H1 (cell line): Measurements from ENCODE around the gene ABHD8. TPM values are rescaled to one million over a fixed set of nuclear protein-coding genes. Genes with fewer than 3 reads are reported as not detected.
A peak's percentile ranks its signal among the peaks of the same experiment; 100 is the strongest.

Experiments
- CTCF ChIA-PET: fragments of 300-600 bp; sonication (Branson Sonifier 250); formaldehyde crosslinking; loops from one replicate; lab custom pipeline; 2021; ENCODE audit not compliant: partially characterized antibody; lab: Charles Lee
- POLR2A ChIA-PET: fragments of 300-600 bp; sonication (Branson Sonifier 250); formaldehyde crosslinking; loops from one replicate; lab custom pipeline; 2021; ENCODE audit warnings: inconsistent platforms; ENCODE audit not compliant: partially characterized antibody; lab: Charles Lee
- DNase-seq, 2 experiments: peaks; one replicate each; pipeline versions ENCODE4 v3.0.0 to v3.0.0-alpha.2; 2010 to 2022; ENCODE audit warnings: low spot score in 2 of 2, low read depth in 1 of 2, mixed read lengths in 1 of 2
- FAIRE-seq: peaks from 2 replicates; lab custom pipeline; 2011; peaks lifted over from hg19 to GRCh38; lab: Jason Lieb, UNC
- H2AFZ ChIP-seq: 2 replicates; pipeline ENCODE4 v1.8.1; 2012; ENCODE audit warnings: low read length, inconsistent platforms
- H2AK5ac ChIP-seq: 2 replicates; pipeline ENCODE4 v1.6.1; 2013; ENCODE audit warnings: low read depth, low read length
- H2BK120ac ChIP-seq: replicated peaks from 2 replicates; pipeline ENCODE3; 2013; ENCODE audit warnings: low read depth, low read length, inconsistent platforms
- H2BK12ac ChIP-seq: 2 replicates; pipeline ENCODE4 v1.6.1; 2013; ENCODE audit warnings: low read depth, low read length
- H2BK15ac ChIP-seq: 2 replicates; pipeline ENCODE4 v1.6.1; 2013; ENCODE audit warnings: low read length
- H2BK20ac ChIP-seq: 2 replicates; pipeline ENCODE4 v1.6.1; 2013; ENCODE audit warnings: low read length
- H2BK5ac ChIP-seq: 2 replicates; pipeline ENCODE4 v1.6.1; 2013; ENCODE audit warnings: low read depth, low read length
- H3K14ac ChIP-seq: 2 replicates; pipeline ENCODE4 v1.6.1; 2013; ENCODE audit warnings: inconsistent platforms; ENCODE audit not compliant: insufficient read length
- H3K18ac ChIP-seq: 2 replicates; pipeline ENCODE4 v1.6.1; 2013; ENCODE audit warnings: low read length; ENCODE audit errors: extremely low read depth
- H3K23ac ChIP-seq: 2 replicates; pipeline ENCODE4 v1.6.1; 2013; ENCODE audit warnings: inconsistent platforms; ENCODE audit not compliant: insufficient read length
- H3K23me2 ChIP-seq: 2 replicates; pipeline ENCODE4 v1.6.1; 2013; ENCODE audit warnings: low read depth, low read length
- H3K27ac ChIP-seq: 2 replicates; pipeline ENCODE4 v1.6.1; 2011; ENCODE audit warnings: low read depth, low read length, inconsistent platforms
- H3K27me3 ChIP-seq, 4 experiments: replicated peaks in 1 of 4; 1 replicate in 1 of 4; 2 replicates in 3 of 4; pipeline versions ENCODE4 v1.6.1 to v1.8.1; 2011 to 2013; ENCODE audit warnings: low read length in 3 of 4, mild to moderate bottlenecking in 3 of 4, inconsistent platforms in 2 of 4, mixed read lengths in 2 of 4, moderate library complexity in 1 of 4; ENCODE audit not compliant: control insufficient read depth in 3 of 4, insufficient read depth in 3 of 4; ENCODE audit errors: extremely low read depth in 1 of 4
- H3K36me3 ChIP-seq, 4 experiments: 2 replicates each; pipeline versions ENCODE4 v1.6.1 to v1.8.1; 2011 to 2013; ENCODE audit warnings: mild to moderate bottlenecking in 4 of 4, low read length in 3 of 4, moderate library complexity in 2 of 4, control low read depth in 1 of 4, inconsistent platforms in 1 of 4; ENCODE audit not compliant: insufficient read depth in 4 of 4, control insufficient read depth in 2 of 4
- H3K4ac ChIP-seq: replicated peaks from 2 replicates; pipeline ENCODE3; 2013; ENCODE audit warnings: low read length, low read depth, mixed read lengths, inconsistent platforms; ENCODE audit not compliant: insufficient read length
- H3K4me1 ChIP-seq, 4 experiments: replicated peaks in 1 of 4; 1 replicate in 1 of 4; 2 replicates in 3 of 4; pipeline versions ENCODE4 v1.6.1 to v1.8.1; 2011 to 2013; ENCODE audit warnings: low read length in 3 of 4, inconsistent platforms in 2 of 4, mixed read lengths in 1 of 4; ENCODE audit not compliant: insufficient read depth in 4 of 4, control insufficient read depth in 3 of 4
- H3K4me2 ChIP-seq, 2 experiments: 2 replicates each; pipeline versions ENCODE4 v1.6.1 to v1.8.1; 2011 to 2013; ENCODE audit warnings: low read depth in 2 of 2, low read length in 2 of 2, control low read depth in 1 of 2, inconsistent platforms in 1 of 2, mild to moderate bottlenecking in 1 of 2; ENCODE audit not compliant: insufficient read depth in 1 of 2
- H3K4me3 ChIP-seq, 4 experiments: fragments of 200-600, 300-600 bp in 1 of 4; sonication (generic), shearing (Covaris generic), sonication (Bioruptor Twin) in 1 of 4; 2 replicates each; pipeline versions ENCODE4 v1.5.1 to v1.8.1; 2011 to 2016; ENCODE audit warnings: low read length in 4 of 4, low read depth in 3 of 4, control low read depth in 2 of 4, inconsistent platforms in 2 of 4, mild to moderate bottlenecking in 2 of 4, mixed read lengths in 1 of 4, moderate library complexity in 1 of 4; ENCODE audit not compliant: insufficient read depth in 2 of 4; ENCODE audit errors: extremely low read depth in 1 of 4
- H3K56ac ChIP-seq: replicated peaks from 2 replicates; pipeline ENCODE3; 2013; ENCODE audit warnings: low read depth, mild to moderate bottlenecking, mixed read lengths, low read length, inconsistent platforms; ENCODE audit not compliant: insufficient read length
- H3K79me1 ChIP-seq: 2 replicates; pipeline ENCODE4 v1.6.1; 2013; ENCODE audit warnings: low read depth, low read length, control low read depth
- H3K79me2 ChIP-seq, 2 experiments: 2 replicates each; pipeline versions ENCODE4 v1.6.1 to v1.8.1; 2012 to 2013; ENCODE audit warnings: low read length in 2 of 2, mild to moderate bottlenecking in 2 of 2, inconsistent platforms in 1 of 2; ENCODE audit not compliant: insufficient read depth in 2 of 2, control insufficient read depth in 1 of 2
- H3K9ac ChIP-seq, 4 experiments: replicated peaks in 1 of 4; 1 replicate in 1 of 4; 2 replicates in 3 of 4; pipeline versions ENCODE4 v1.6.1 to v1.8.1; 2011 to 2013; ENCODE audit warnings: low read depth in 3 of 4, low read length in 3 of 4, control low read depth in 2 of 4, mild to moderate bottlenecking in 2 of 4, moderate library complexity in 2 of 4, inconsistent platforms in 1 of 4; ENCODE audit errors: extremely low read depth in 1 of 4
- H3K9me3 ChIP-seq, 2 experiments: 2 replicates each; pipeline versions ENCODE4 v1.6.1 to v1.8.1; 2012 to 2013; ENCODE audit warnings: mild to moderate bottlenecking in 2 of 2, moderate library complexity in 2 of 2, control low read depth in 1 of 2, inconsistent platforms in 1 of 2, low read depth in 1 of 2, low read length in 1 of 2, mixed read lengths in 1 of 2; ENCODE audit not compliant: insufficient read depth in 2 of 2
- H4K20me1 ChIP-seq, 2 experiments: replicated peaks in 1 of 2; 2 replicates each; pipeline versions ENCODE3 to v1.8.1; 2011 to 2013; ENCODE audit warnings: inconsistent platforms in 2 of 2, low read length in 2 of 2, mild to moderate bottlenecking in 1 of 2; ENCODE audit not compliant: insufficient read depth in 2 of 2, control insufficient read depth in 1 of 2
- H4K5ac ChIP-seq: 2 replicates; pipeline ENCODE4 v1.6.1; 2013; ENCODE audit warnings: low read length, low read depth, mixed read lengths, inconsistent platforms; ENCODE audit not compliant: insufficient read length
- H4K8ac ChIP-seq: 2 replicates; pipeline ENCODE4 v1.8.0; 2013; ENCODE audit warnings: mild to moderate bottlenecking, moderate library complexity, low read length, inconsistent platforms; ENCODE audit not compliant: insufficient read depth; ENCODE audit errors: extremely low read depth
- H4K91ac ChIP-seq: replicated peaks from 2 replicates; pipeline ENCODE3; 2013; ENCODE audit warnings: low read length, mixed read lengths, inconsistent platforms; ENCODE audit not compliant: insufficient read length
- ASH2L ChIP-seq: fragments of 200-600, 300-600 bp; sonication (generic); IDR thresholded peaks from one replicate; pipeline ENCODE4 v1.7.1; 2017; ENCODE audit warnings: low read length
- ATF2 ChIP-seq: IDR thresholded peaks from 2 replicates; pipeline ENCODE4 v1.6.1; 2012; ENCODE audit warnings: low read length, inconsistent platforms
- BACH1 ChIP-seq: IDR thresholded peaks from 2 replicates; pipeline ENCODE4 v1.6.1; 2012; ENCODE audit warnings: low read length, improper control_type of control experiment
- BRCA1 ChIP-seq: IDR thresholded peaks from 2 replicates; pipeline ENCODE4 v1.6.1; 2012; ENCODE audit warnings: low read depth, low read length, improper control_type of control experiment
- GABPA ChIP-seq: IDR thresholded peaks from 2 replicates; pipeline ENCODE4 v1.6.1; 2011; ENCODE audit warnings: mild to moderate bottlenecking, low read length, moderate library complexity, borderline replicate concordance; ENCODE audit not compliant: insufficient read depth
- HDAC2 ChIP-seq, 2 experiments: fragments of 300-600 bp in 1 of 2; sonication (generic) in 1 of 2; IDR thresholded peaks; 2 replicates each; pipeline ENCODE4 v1.6.1; 2011 to 2012; ENCODE audit warnings: low read depth in 2 of 2, low read length in 2 of 2, mild to moderate bottlenecking in 2 of 2, moderate library complexity in 2 of 2, borderline replicate concordance in 1 of 2, inconsistent platforms in 1 of 2
- KDM1A ChIP-seq: fragments of 200-600, 300-600 bp; sonication (generic); IDR thresholded peaks from 2 replicates; pipeline ENCODE4 v1.7.1; 2016; ENCODE audit warnings: mild to moderate bottlenecking, low read length, borderline replicate concordance
- KDM4A ChIP-seq: IDR thresholded peaks from one replicate; pipeline ENCODE4 v1.7.1; 2012; ENCODE audit warnings: low read depth, mild to moderate bottlenecking, moderate library complexity, low read length, inconsistent platforms; ENCODE audit not compliant: severe bottlenecking
- POLR2A ChIP-seq, 2 experiments: IDR thresholded peaks; 1 replicate in 1 of 2; 2 replicates in 1 of 2; pipeline ENCODE4 v1.6.1; 2011; ENCODE audit warnings: low read depth in 2 of 2, low read length in 2 of 2, mild to moderate bottlenecking in 2 of 2; ENCODE audit errors: control extremely low read depth in 1 of 2
- SIX5 ChIP-seq: IDR thresholded peaks from 2 replicates; pipeline ENCODE4 v1.6.1; 2011; ENCODE audit warnings: mild to moderate bottlenecking, low read depth, low read length
- TCF12 ChIP-seq: IDR thresholded peaks from 2 replicates; pipeline ENCODE4 v1.6.1; 2011; ENCODE audit warnings: low read depth, mild to moderate bottlenecking, low read length
- ZNF274 ChIP-seq: IDR thresholded peaks from 2 replicates; pipeline ENCODE4 v1.7.0; 2012; ENCODE audit warnings: low read length, borderline replicate concordance; ENCODE audit errors: extremely low read depth
- WGBS, 2 experiments: shearing (Covaris generic) in 1 of 2; methylation state at CpG; one replicate each; pipeline versions ENCODE4 v1.1.6 to v1.1.7; 2013 to 2015; ENCODE audit warnings: low lambda C conversion rate in 2 of 2, mixed read lengths in 2 of 2, inconsistent platforms in 1 of 2, low coverage in 1 of 2, missing lambda C conversion rate in 1 of 2; ENCODE audit not compliant: insufficient replicate concordance in 2 of 2, insufficient coverage in 1 of 2, insufficient read length in 1 of 2; ENCODE audit errors: extremely low coverage in 1 of 2, missing lambda C conversion rate in 1 of 2; 5-methylcytosine and 5-hydroxymethylcytosine counted together
- polyA plus RNA-seq, 7 experiments: library from polyadenylated mRNA; depleted of rRNA in 3 of 7; stranded (reverse) in 5 of 7; unstranded in 2 of 7; fragments of >200 nt in 5 of 7; fragments of 200-250 nt in 2 of 7; gene quantifications; 1 replicate in 5 of 7; 2 replicates in 1 of 7; 4 replicates in 1 of 7; pipeline versions ENCODE4 v1.2.1 to v1.2.3, GENCODE V29; 2011 to 2013; ENCODE audit warnings: missing spikeins in 2 of 7, mixed read lengths in 2 of 7
- total RNA-seq: library from RNA; stranded (reverse); fragmentation: NEBNext Ultra II Directional; extraction: Animal tissue kit (Norgen Biotek cat#: 25700); gene quantifications from 2 replicates; pipeline ENCODE4 v1.2.1, GENCODE V29; 2021

The ABHD8 gene
- total and polyA plus RNA-seq, 2 of the 8 experiments (the other 6 are each of a cell fraction or from before 2014, with no cell fraction given) = 11.3 to 18.7 TPM

GRCh38 chr19:17303940-17304267, 679 bp upstream of the ABHD8 start:
- ChIA-PET POLR2A (interaction anchor here (1.1 to 18.5 kb wide), 5 partner anchors 13 to 89 kb away, joined by 3 to 329 read pairs (median 5); partner anchors contain the start of genes ANO8, BABAM1 and USE1), CTCF (interaction anchor here (0.6 to 3.0 kb wide), 10 partner anchors 12 to 775 kb away, joined by 3 to 29 read pairs (median 3); no protein-coding TSS in a partner anchor)
- H2AFZ ChIP-seq = no peak overlapping the region
- H2BK15ac ChIP-seq = peak overlapping the region; percentile 81; the same call in 1 of the 2 replicates
- no peak overlapping the region for H4K91ac ChIP-seq
- H3K14ac ChIP-seq = no peak overlapping the region
- no peak overlapping the region for H4K5ac ChIP-seq
- peaks cover 4% of the 10 kb centered on the region for H3K79me1 ChIP-seq
- H3K4me3 ChIP-seq = peak overlapping the region in 1 of 4 experiments; percentile 47; a peak in 2 of 8 replicates
- H2BK5ac ChIP-seq = no peak overlapping the region
- DNase-seq = no peak
- no peak overlapping the region for H3K56ac ChIP-seq
- H3K27me3 ChIP-seq = no peaks in the 10 kb centered on the region
- peaks cover 0 to 4% of the 10 kb centered on the region in 2 experiments; a peak in 1 of 4 replicates for H3K79me2 ChIP-seq
- no peak overlapping the region for H2BK12ac ChIP-seq
- peaks cover 12 to 21% (median 14%) of the 10 kb centered on the region in 4 experiments for H3K4me1 ChIP-seq
- peak overlapping the region; percentile 91 for H3K18ac ChIP-seq
- no peak overlapping the region for H3K23ac ChIP-seq
- H2BK120ac ChIP-seq = no peak overlapping the region
- FAIRE-seq = no peak
- 0 out of 2 replicates have a peak overlapping the region, but pooled peaks have one; percentile 53 for H2AK5ac ChIP-seq
- H3K9ac ChIP-seq = no peak overlapping the region
- peak overlapping the region; percentile 57 to 82 for H3K4me2 ChIP-seq
- no peak overlapping the region for H2BK20ac ChIP-seq
- H3K9me3 ChIP-seq = no peaks in the 10 kb centered on the region
- H3K27ac ChIP-seq = no peak overlapping the region
- H3K23me2 ChIP-seq = peaks cover 7% of the 10 kb centered on the region
- H3K4ac ChIP-seq = no peak overlapping the region
- 78% methylated on average over 8 of the region's 12 CpGs; no CpG with 5 or more reads in 1 of the 2 experiments for WGBS, 2 experiments
- peaks cover 0 to 9% (median 0%) of the 10 kb centered on the region in 4 experiments; a peak in 2 of 8 replicates for H3K36me3 ChIP-seq
- no peak overlapping the region for H4K8ac ChIP-seq
- H4K20me1 ChIP-seq = peaks cover 1 to 8% of the 10 kb centered on the region in 2 experiments
- TF ChIP-seq ATF2 (no peak), KDM1A (no peak), POLR2A (IDR thresholded peaks at IDR 0.05; ENCODE audit: control extremely low read depth in 1 of 2, low read depth in 2 of 2, low read length in 2 of 2) (no peak), GABPA (no peak), BACH1 (no peak), HDAC2 (IDR thresholded peaks at IDR 0.05; ENCODE audit: borderline replicate concordance in 1 of 2, low read depth in 2 of 2, low read length in 2 of 2) (no peak), SIX5 (no peak), BRCA1 (no peak), TCF12 (no peak), ZNF274 (no peak), ASH2L (no peak), KDM4A (no peak)
